PFSK-1 (cell line): ENCODE data around the gene CCDC170.

Experiments used
- FOXP2 ChIP-seq: optimal IDR thresholded peaks from 2 replicates; pipeline ENCODE3; 2011; ENCODE audit warnings: borderline replicate concordance, control low read depth, inconsistent platforms; ENCODE audit not compliant: insufficient read depth; ENCODE audit errors: extremely low read length, extremely low read depth
- TAF1 ChIP-seq: IDR thresholded peaks from 2 replicates; pipeline ENCODE4 v1.6.1; 2012; ENCODE audit warnings: low read length, control low read depth, borderline replicate concordance; ENCODE audit not compliant: insufficient read depth
- TF ChIP-seq, protein P1 (sequence below), 2 experiments: IDR thresholded peaks; 2 replicates each; pipeline versions ENCODE4 v1.6.1 to v1.8.0; 2011 to 2012; ENCODE audit warnings: low read depth in 2 of 2, low read length in 2 of 2, control low read depth in 1 of 2, inconsistent platforms in 1 of 2, mild to moderate bottlenecking in 1 of 2, moderate library complexity in 1 of 2; ENCODE audit not compliant: insufficient read depth in 1 of 2

DNA sequence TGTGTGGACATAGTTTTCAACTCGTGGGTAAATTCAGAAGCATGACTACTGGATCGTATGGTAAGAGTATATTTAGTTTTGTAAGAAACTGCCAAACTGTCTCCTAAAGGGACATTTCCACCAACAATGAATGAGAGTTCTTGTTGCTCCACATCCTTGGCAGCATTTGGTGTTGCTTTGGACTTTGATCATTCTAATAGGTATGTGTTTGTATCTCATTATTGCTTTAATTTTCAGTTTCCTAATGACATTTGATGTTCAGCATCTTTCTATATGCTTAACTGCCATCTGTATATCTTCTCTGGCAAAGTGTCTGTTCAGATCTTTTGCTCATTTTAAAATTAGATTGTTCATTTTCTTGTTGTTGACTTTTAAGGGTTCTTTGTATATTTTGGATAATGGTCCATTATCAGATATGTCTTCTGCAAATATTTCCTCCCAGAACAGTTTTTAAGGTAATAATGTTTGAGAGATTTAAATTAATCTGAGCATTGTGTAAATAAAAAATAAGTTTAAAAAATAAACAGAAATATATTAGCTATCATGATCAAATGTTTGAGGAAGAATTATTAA is 138.7 kb downstream of the CCDC170 start:
- TF ChIP-seq, protein P1, sequence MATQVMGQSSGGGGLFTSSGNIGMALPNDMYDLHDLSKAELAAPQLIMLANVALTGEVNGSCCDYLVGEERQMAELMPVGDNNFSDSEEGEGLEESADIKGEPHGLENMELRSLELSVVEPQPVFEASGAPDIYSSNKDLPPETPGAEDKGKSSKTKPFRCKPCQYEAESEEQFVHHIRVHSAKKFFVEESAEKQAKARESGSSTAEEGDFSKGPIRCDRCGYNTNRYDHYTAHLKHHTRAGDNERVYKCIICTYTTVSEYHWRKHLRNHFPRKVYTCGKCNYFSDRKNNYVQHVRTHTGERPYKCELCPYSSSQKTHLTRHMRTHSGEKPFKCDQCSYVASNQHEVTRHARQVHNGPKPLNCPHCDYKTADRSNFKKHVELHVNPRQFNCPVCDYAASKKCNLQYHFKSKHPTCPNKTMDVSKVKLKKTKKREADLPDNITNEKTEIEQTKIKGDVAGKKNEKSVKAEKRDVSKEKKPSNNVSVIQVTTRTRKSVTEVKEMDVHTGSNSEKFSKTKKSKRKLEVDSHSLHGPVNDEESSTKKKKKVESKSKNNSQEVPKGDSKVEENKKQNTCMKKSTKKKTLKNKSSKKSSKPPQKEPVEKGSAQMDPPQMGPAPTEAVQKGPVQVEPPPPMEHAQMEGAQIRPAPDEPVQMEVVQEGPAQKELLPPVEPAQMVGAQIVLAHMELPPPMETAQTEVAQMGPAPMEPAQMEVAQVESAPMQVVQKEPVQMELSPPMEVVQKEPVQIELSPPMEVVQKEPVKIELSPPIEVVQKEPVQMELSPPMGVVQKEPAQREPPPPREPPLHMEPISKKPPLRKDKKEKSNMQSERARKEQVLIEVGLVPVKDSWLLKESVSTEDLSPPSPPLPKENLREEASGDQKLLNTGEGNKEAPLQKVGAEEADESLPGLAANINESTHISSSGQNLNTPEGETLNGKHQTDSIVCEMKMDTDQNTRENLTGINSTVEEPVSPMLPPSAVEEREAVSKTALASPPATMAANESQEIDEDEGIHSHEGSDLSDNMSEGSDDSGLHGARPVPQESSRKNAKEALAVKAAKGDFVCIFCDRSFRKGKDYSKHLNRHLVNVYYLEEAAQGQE (IDR thresholded peaks at IDR 0.05; ENCODE audit: insufficient read depth in 1 of 2, low read depth in 2 of 2, low read length in 2 of 2) = no peak
- no peak for TF ChIP-seq FOXP2
- no peak for TF ChIP-seq TAF1
